Tibial nerve (tissue), 4 donors: ENCODE data around the gene LTN1. TPM values are rescaled to one million over a fixed set of nuclear protein-coding genes. Genes with fewer than 3 reads are reported as not detected.
"Not testable (repeated sequence)": the region's sequence is repeated elsewhere in the genome, so short reads cannot be mapped to it uniquely, and the experiment has no call there.

Source experiments
- DNase-seq, 2 donors: peaks; one replicate each; pipeline ENCODE4 v3.0.0-alpha.2; 2019; ENCODE audit warnings: low spot score in 2 of 2
- H3K27ac ChIP-seq, 4 donors: fragments of 200-600 bp; sonication (generic) in 3 of 4; one replicate each; pipeline ENCODE4 v1.5.1; 2017 to 2019; ENCODE audit warnings: mild to moderate bottlenecking in 1 of 4
- H3K27me3 ChIP-seq, 2 donors: fragments of 200-600 bp; sonication (generic) in 1 of 2; one replicate each; pipeline versions ENCODE4 v1.5.1 to v1.6.0; 2017 to 2019
- H3K36me3 ChIP-seq, 3 donors: fragments of 200-600 bp; sonication (generic); one replicate each; pipeline ENCODE4 v1.5.1; 2018 to 2019
- H3K4me1 ChIP-seq, 4 donors: fragments of 200-600 bp; sonication (generic) in 3 of 4; one replicate each; pipeline ENCODE4 v1.5.1; 2017 to 2019
- H3K4me3 ChIP-seq, 4 donors: fragments of 200-600 bp; sonication (generic) in 3 of 4; one replicate each; pipeline ENCODE4 v1.5.1; 2017 to 2019; ENCODE audit warnings: mild to moderate bottlenecking in 1 of 4, moderate library complexity in 1 of 4
- H3K9me3 ChIP-seq, 4 donors: fragments of 200-600 bp; sonication (generic) in 3 of 4; one replicate each; pipeline ENCODE4 v1.5.1; 2017 to 2019
- EP300 ChIP-seq, 2 donors: sonication (generic); formaldehyde crosslinking; IDR thresholded peaks; one replicate each; pipeline ENCODE4 v1.6.1; 2017; ENCODE audit warnings: antibody characterized with exemption in 2 of 2, mild to moderate bottlenecking in 1 of 2
- POLR2A ChIP-seq, 2 donors: fragments of 450-650 bp; IDR thresholded peaks; one replicate each; pipeline ENCODE4 v1.6.1; 2017; ENCODE audit warnings: antibody characterized with exemption in 2 of 2, mild to moderate bottlenecking in 2 of 2, moderate library complexity in 2 of 2
- WGBS, 2 donors: methylation state at CpG; one replicate each; pipeline ENCODE4 v1.1.5; 2018; 5-methylcytosine and 5-hydroxymethylcytosine counted together
- total RNA-seq, 4 donors: library from RNA; depleted of rRNA; stranded (reverse); fragments of >200 nt; gene quantifications; one replicate each; pipeline ENCODE4 v1.1.0, GENCODE V29; 2016
- TF ChIP-seq, protein P1 (sequence below), 5 experiments: fragments of 200-600 bp in 3 of 5; fragments of 450-650 bp in 2 of 5; sonication (generic) in 3 of 5; IDR thresholded peaks; one replicate each; pipeline ENCODE4 v1.5.1; 2016 to 2019; ENCODE audit warnings: antibody characterized with exemption in 5 of 5, mild to moderate bottlenecking in 3 of 5, moderate library complexity in 2 of 5

The LTN1 gene
- total RNA-seq, 4 donors from 2014 or later: 25.2 to 45.4 (median 29.4) TPM

DNA sequence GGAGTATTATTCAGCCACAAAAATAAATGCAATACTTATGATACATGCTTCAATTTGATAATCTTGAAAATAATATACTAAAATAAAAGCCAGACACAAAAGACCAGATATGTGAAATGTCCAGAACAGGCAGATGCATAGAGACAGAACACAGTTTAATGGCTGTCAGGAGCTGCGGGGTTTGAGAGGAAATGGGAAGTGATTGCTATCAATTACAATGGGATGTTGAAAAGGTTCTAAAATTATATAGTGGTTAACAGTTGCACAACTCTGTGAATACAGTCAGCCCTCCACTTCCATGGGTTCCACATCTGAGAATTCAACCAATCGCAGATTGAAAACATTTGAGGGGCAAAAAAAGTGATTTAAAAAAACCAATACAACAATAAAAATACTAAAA lies 54.0 kb downstream of the LTN1 start:
- H3K9me3 ChIP-seq: no peaks in the 10 kb centered on the region
- H3K27ac ChIP-seq: no peak overlapping the region
- H3K4me3 ChIP-seq: no peak overlapping the region
- H3K27me3 ChIP-seq: no peaks in the 10 kb centered on the region
- TF ChIP-seq POLR2A (IDR thresholded peaks at IDR 0.05) (no peak), EP300 (IDR thresholded peaks at IDR 0.05) (no peak)
- TF ChIP-seq, protein P1, sequence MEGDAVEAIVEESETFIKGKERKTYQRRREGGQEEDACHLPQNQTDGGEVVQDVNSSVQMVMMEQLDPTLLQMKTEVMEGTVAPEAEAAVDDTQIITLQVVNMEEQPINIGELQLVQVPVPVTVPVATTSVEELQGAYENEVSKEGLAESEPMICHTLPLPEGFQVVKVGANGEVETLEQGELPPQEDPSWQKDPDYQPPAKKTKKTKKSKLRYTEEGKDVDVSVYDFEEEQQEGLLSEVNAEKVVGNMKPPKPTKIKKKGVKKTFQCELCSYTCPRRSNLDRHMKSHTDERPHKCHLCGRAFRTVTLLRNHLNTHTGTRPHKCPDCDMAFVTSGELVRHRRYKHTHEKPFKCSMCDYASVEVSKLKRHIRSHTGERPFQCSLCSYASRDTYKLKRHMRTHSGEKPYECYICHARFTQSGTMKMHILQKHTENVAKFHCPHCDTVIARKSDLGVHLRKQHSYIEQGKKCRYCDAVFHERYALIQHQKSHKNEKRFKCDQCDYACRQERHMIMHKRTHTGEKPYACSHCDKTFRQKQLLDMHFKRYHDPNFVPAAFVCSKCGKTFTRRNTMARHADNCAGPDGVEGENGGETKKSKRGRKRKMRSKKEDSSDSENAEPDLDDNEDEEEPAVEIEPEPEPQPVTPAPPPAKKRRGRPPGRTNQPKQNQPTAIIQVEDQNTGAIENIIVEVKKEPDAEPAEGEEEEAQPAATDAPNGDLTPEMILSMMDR (IDR thresholded peaks at IDR 0.05): no peak
- peaks cover 0 to 64% (median 0%) of the 10 kb centered on the region in 3 donors for H3K36me3 ChIP-seq
- 76 to 77% methylated on average over 2 of the region's 2 CpGs for WGBS, 2 donors
- H3K4me1 ChIP-seq: peaks cover 0 to 8% (median 0%) of the 10 kb centered on the region in 4 donors
- DNase-seq: no peak

DNA sequence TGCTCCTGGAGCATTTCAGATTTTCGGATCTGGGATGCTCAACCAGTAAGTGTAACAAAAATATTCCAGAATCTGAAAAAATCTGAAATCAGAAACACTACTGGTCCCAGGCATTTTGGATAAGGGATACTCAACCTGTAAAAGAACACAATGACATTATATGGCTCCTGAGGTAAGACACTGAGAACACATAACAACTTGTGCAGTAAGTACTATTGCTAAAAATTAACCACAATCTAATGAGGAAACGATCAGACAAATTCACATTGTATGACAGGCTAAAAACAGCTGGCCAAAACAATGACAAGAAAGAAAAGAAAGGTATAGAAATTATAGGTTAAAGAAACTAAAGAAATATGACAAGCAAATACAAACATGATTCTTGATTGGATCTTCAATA lies 54.9 kb downstream of the LTN1 start:
- peaks cover 0 to 8% (median 0%) of the 10 kb centered on the region in 4 donors for H3K4me1 ChIP-seq
- peaks cover 0 to 55% (median 0%) of the 10 kb centered on the region in 3 donors for H3K36me3 ChIP-seq
- no peaks in the 10 kb centered on the region for H3K27me3 ChIP-seq
- no peaks in the 10 kb centered on the region for H3K9me3 ChIP-seq
- no peak overlapping the region for H3K27ac ChIP-seq
- 81 to 86% methylated on average over 2 of the region's 2 CpGs for WGBS, 2 donors
- H3K4me3 ChIP-seq: no peak overlapping the region
- no peak for DNase-seq
- TF ChIP-seq, protein P1 (IDR thresholded peaks at IDR 0.05): no peak
- no peak for TF ChIP-seq EP300 (IDR thresholded peaks at IDR 0.05)

DNA sequence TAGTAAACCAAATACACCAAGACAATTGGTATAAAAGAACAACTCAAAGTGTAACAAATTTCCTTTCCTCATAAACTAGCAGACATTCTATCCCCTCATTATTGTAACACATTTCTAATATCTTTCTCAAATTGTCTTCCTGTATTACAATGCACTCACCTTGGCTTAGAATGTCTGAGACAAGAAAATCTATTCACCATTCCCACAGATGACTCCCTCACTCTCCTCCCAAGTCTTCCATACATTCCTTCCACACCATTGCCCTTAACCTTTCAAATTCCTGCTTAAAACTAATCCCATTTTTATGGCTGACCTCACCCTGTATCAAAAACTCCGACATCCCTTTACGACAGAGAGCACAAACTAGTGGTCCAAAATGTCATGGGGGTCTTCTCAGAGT lies 56.0 kb downstream of the LTN1 start:
- Histone ChIP-seq H3K9me3 (no peaks in the 10 kb centered on the region), H3K27ac (no peak overlapping the region), H3K4me1 (peaks cover 0 to 8% (median 0%) of the 10 kb centered on the region in 4 donors), H3K36me3 (peaks cover 0 to 48% (median 0%) of the 10 kb centered on the region in 3 donors), H3K4me3 (no peak overlapping the region), H3K27me3 (no peaks in the 10 kb centered on the region)
- WGBS, 2 donors: 82 to 85% methylated on average over 2 of the region's 2 CpGs
- TF ChIP-seq, protein P1 (IDR thresholded peaks at IDR 0.05): no peak
- TF ChIP-seq POLR2A (IDR thresholded peaks at IDR 0.05) (no peak), EP300 (IDR thresholded peaks at IDR 0.05) (no peak)
- no peak for DNase-seq

DNA sequence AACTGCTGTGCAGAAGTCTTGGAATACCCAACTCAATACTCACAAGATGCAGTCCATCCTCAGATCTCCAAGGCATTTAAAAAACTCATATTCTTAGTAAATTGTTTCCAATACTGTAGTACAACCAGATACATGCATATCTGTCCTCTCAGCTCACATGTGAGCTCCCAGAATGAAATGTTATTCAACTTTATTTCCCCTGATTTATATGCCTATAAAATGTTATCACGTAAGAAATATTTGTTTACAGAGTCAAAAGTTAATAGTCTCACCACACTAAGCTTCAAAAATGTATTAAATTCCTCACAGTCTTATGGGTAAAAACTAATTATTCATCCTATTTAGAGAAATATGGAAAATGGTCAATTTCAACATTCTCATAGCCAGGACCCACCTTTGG lies 56.6 kb downstream of the LTN1 start:
- peaks cover 0 to 45% (median 0%) of the 10 kb centered on the region in 3 donors for H3K36me3 ChIP-seq
- peaks cover 0 to 8% (median 0%) of the 10 kb centered on the region in 4 donors for H3K4me1 ChIP-seq

DNA sequence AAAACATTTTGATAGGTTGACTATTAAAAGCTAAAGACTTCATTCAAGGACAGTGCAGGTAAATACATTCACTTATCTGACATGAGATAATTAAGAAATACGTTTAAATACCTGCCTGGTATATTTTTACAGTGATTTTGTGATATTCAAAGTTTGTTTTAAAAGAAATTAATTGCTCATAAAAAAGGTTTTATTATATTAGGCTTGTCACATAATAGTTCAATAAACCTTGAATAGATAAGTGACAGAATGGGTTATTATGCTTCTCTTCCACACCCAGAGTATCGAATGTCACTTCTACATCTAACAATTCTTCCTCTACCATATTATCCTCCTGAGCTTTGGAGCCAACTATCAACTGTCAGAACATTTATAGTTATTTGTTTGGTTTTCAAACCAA lies 60.0 kb downstream of the LTN1 start:
- Histone ChIP-seq H3K4me1 (peaks cover 0 to 14% (median 0%) of the 10 kb centered on the region in 4 donors), H3K4me3 (no peak overlapping the region), H3K9me3 (no peaks in the 10 kb centered on the region), H3K27ac (no peak overlapping the region), H3K27me3 (no peaks in the 10 kb centered on the region), H3K36me3 (peaks cover 0 to 43% (median 0%) of the 10 kb centered on the region in 3 donors)
- 94 to 97% methylated on average over 2 of the region's 2 CpGs for WGBS, 2 donors
- TF ChIP-seq, protein P1 (IDR thresholded peaks at IDR 0.05): no peak
- no peak for DNase-seq

More for the DNA sequence above, 56.6 kb downstream of the LTN1 start:
- Histone ChIP-seq H3K9me3 (no peaks in the 10 kb centered on the region), H3K27me3 (no peaks in the 10 kb centered on the region), H3K27ac (no peak overlapping the region), H3K4me3 (no peak overlapping the region)
- TF ChIP-seq EP300 (IDR thresholded peaks at IDR 0.05): no peak
- no peak for TF ChIP-seq POLR2A (IDR thresholded peaks at IDR 0.05)
- TF ChIP-seq, protein P1 (IDR thresholded peaks at IDR 0.05): no peak
- 76 to 86% methylated on average over 1 of the region's 1 CpG for WGBS, 2 donors
- no peak for DNase-seq

- H3K36me3 ChIP-seq: peaks cover 0 to 40% (median 0%) of the 10 kb centered on the region in 3 donors
- H3K27me3 ChIP-seq, H3K9me3 ChIP-seq, DNase-seq, H3K4me3 ChIP-seq: not testable (repeated sequence)
- WGBS, 2 donors: 88% methylated on average over 6 of the region's 6 CpGs
- H3K4me1 ChIP-seq: peaks cover 0 to 14% (median 0%) of the 10 kb centered on the region in 4 donors
- peak overlapping the region in 1 of 4 donors; percentile 50 for H3K27ac ChIP-seq
These were observed 60.8 kb downstream of the LTN1 start for GRCh38 chr21:28931708-28932372.
